T-helper 1 cell treated with Interleukin-12 subunit alpha and Interleukin-12 subunit beta and Interleukin-4 antibody, amounts not matched to agents 30 μg/mL and 1 μg/mL, for 36 hours (primary cell): ENCODE data around the gene AFP.

Source experiments
- H3K27ac Mint-ChIP-seq: one replicate; pipeline ENCODE4 v1.8.0; 2021; ENCODE audit warnings: mild to moderate bottlenecking, mixed read lengths
- H3K27me3 Mint-ChIP-seq: one replicate; pipeline ENCODE4 v1.8.0; 2021; ENCODE audit warnings: low read depth, mixed read lengths
- H3K36me3 Mint-ChIP-seq: one replicate; pipeline ENCODE4 v1.8.0; 2021; ENCODE audit warnings: low read depth, mixed read lengths
- H3K4me1 Mint-ChIP-seq: one replicate; pipeline ENCODE4 v1.8.0; 2021; ENCODE audit warnings: low read depth, mixed read lengths
- H3K4me3 Mint-ChIP-seq: one replicate; pipeline ENCODE4 v1.8.0; 2021; ENCODE audit warnings: mild to moderate bottlenecking, moderate library complexity, mixed read lengths
- H3K9me3 Mint-ChIP-seq: one replicate; pipeline ENCODE4 v1.8.0; 2021; ENCODE audit warnings: mixed read lengths

Gene AFP

GRCh38 chr4:73439445-73439844 is 3.4 kb downstream of the AFP start:
- no peaks in the 10 kb centered on the region for H3K4me1 Mint-ChIP-seq
- H3K9me3 Mint-ChIP-seq = no peaks in the 10 kb centered on the region
- H3K4me3 Mint-ChIP-seq = no peak overlapping the region
- H3K27me3 Mint-ChIP-seq = peaks cover 3% of the 10 kb centered on the region
- H3K36me3 Mint-ChIP-seq = no peaks in the 10 kb centered on the region
- no peak overlapping the region for H3K27ac Mint-ChIP-seq

GRCh38 chr4:73439991-73440390 is 4.0 kb downstream of the AFP start:
- Mint-ChIP-seq H3K4me1 (no peaks in the 10 kb centered on the region), H3K27ac (no peak overlapping the region), H3K4me3 (no peak overlapping the region), H3K9me3 (no peaks in the 10 kb centered on the region), H3K36me3 (no peaks in the 10 kb centered on the region), H3K27me3 (peaks cover 3% of the 10 kb centered on the region)

- Mint-ChIP-seq H3K4me1 (no peaks in the 10 kb centered on the region), H3K9me3 (no peaks in the 10 kb centered on the region), H3K27ac (no peak overlapping the region)
These were observed 4.6 kb downstream of the AFP start for GRCh38 chr4:73440653-73441052.

GRCh38 chr4:73442275-73442674 is 6.3 kb downstream of the AFP start:
- Mint-ChIP-seq H3K27ac (no peak overlapping the region), H3K27me3 (peaks cover 4% of the 10 kb centered on the region), H3K4me1 (no peaks in the 10 kb centered on the region), H3K36me3 (no peaks in the 10 kb centered on the region), H3K4me3 (no peak overlapping the region), H3K9me3 (no peaks in the 10 kb centered on the region)

More at GRCh38 chr4:73440653-73441052, 4.6 kb downstream of the AFP start:
- H3K4me3 Mint-ChIP-seq = no peak overlapping the region
- H3K36me3 Mint-ChIP-seq = no peaks in the 10 kb centered on the region
- H3K27me3 Mint-ChIP-seq = no peaks in the 10 kb centered on the region

GRCh38 chr4:73443224-73443623 is 7.2 kb downstream of the AFP start:
- Mint-ChIP-seq H3K27ac (no peak overlapping the region), H3K4me3 (no peak overlapping the region), H3K9me3 (no peaks in the 10 kb centered on the region), H3K4me1 (no peaks in the 10 kb centered on the region), H3K36me3 (no peaks in the 10 kb centered on the region), H3K27me3 (peaks cover 4% of the 10 kb centered on the region)

- Mint-ChIP-seq H3K4me1 (no peaks in the 10 kb centered on the region), H3K9me3 (no peaks in the 10 kb centered on the region), H3K27ac (no peak overlapping the region), H3K4me3 (no peak overlapping the region), H3K27me3 (peaks cover 4% of the 10 kb centered on the region), H3K36me3 (no peaks in the 10 kb centered on the region)
These were observed 9.6 kb downstream of the AFP start for GRCh38 chr4:73445383-73446335.

- H3K4me3 Mint-ChIP-seq = no peak overlapping the region
- H3K27me3 Mint-ChIP-seq = peaks cover 4% of the 10 kb centered on the region
- H3K27ac Mint-ChIP-seq = no peak overlapping the region
- H3K9me3 Mint-ChIP-seq = no peaks in the 10 kb centered on the region
- H3K36me3 Mint-ChIP-seq = no peaks in the 10 kb centered on the region
- no peaks in the 10 kb centered on the region for H3K4me1 Mint-ChIP-seq
These were observed 10.4 kb downstream of the AFP start for GRCh38 chr4:73446336-73446938.

- no peaks in the 10 kb centered on the region for H3K36me3 Mint-ChIP-seq
- H3K4me1 Mint-ChIP-seq = no peaks in the 10 kb centered on the region
- H3K27ac Mint-ChIP-seq = no peak overlapping the region
- H3K27me3 Mint-ChIP-seq = peaks cover 4% of the 10 kb centered on the region
- H3K4me3 Mint-ChIP-seq = no peak overlapping the region
- no peaks in the 10 kb centered on the region for H3K9me3 Mint-ChIP-seq
These were observed 11.7 kb downstream of the AFP start for GRCh38 chr4:73447671-73448070.

- H3K4me1 Mint-ChIP-seq = no peaks in the 10 kb centered on the region
- no peak overlapping the region for H3K4me3 Mint-ChIP-seq
- peaks cover 4% of the 10 kb centered on the region for H3K27me3 Mint-ChIP-seq
- H3K36me3 Mint-ChIP-seq = no peaks in the 10 kb centered on the region
- H3K9me3 Mint-ChIP-seq = no peaks in the 10 kb centered on the region
- no peak overlapping the region for H3K27ac Mint-ChIP-seq
These were observed 12.6 kb downstream of the AFP start for GRCh38 chr4:73448448-73449203.

GRCh38 chr4:73450398-73451004 is 14.5 kb downstream of the AFP start:
- no peak overlapping the region for H3K4me3 Mint-ChIP-seq
- H3K27ac Mint-ChIP-seq = no peak overlapping the region
- H3K4me1 Mint-ChIP-seq = no peaks in the 10 kb centered on the region
- no peaks in the 10 kb centered on the region for H3K9me3 Mint-ChIP-seq
- no peaks in the 10 kb centered on the region for H3K36me3 Mint-ChIP-seq
- peaks cover 4% of the 10 kb centered on the region for H3K27me3 Mint-ChIP-seq

GRCh38 chr4:73451404-73451803 is 15.4 kb downstream of the AFP start:
- Mint-ChIP-seq H3K4me1 (no peaks in the 10 kb centered on the region), H3K27ac (no peak overlapping the region), H3K36me3 (no peaks in the 10 kb centered on the region), H3K9me3 (no peaks in the 10 kb centered on the region), H3K4me3 (no peak overlapping the region), H3K27me3 (peaks cover 6% of the 10 kb centered on the region)

GRCh38 chr4:73451981-73452747 is 16.1 kb downstream of the AFP start:
- Mint-ChIP-seq H3K27me3 (peaks cover 4% of the 10 kb centered on the region), H3K4me3 (no peak overlapping the region), H3K9me3 (no peaks in the 10 kb centered on the region), H3K27ac (no peak overlapping the region), H3K36me3 (no peaks in the 10 kb centered on the region), H3K4me1 (no peaks in the 10 kb centered on the region)

- H3K27ac Mint-ChIP-seq = no peak overlapping the region
- no peaks in the 10 kb centered on the region for H3K4me1 Mint-ChIP-seq
- no peak overlapping the region for H3K4me3 Mint-ChIP-seq
- no peaks in the 10 kb centered on the region for H3K9me3 Mint-ChIP-seq
- no peaks in the 10 kb centered on the region for H3K36me3 Mint-ChIP-seq
- peaks cover 4% of the 10 kb centered on the region for H3K27me3 Mint-ChIP-seq
These were observed 17.1 kb downstream of the AFP start for GRCh38 chr4:73452953-73453700.
